ENCODE data around the gene CHD9.

DNA sequence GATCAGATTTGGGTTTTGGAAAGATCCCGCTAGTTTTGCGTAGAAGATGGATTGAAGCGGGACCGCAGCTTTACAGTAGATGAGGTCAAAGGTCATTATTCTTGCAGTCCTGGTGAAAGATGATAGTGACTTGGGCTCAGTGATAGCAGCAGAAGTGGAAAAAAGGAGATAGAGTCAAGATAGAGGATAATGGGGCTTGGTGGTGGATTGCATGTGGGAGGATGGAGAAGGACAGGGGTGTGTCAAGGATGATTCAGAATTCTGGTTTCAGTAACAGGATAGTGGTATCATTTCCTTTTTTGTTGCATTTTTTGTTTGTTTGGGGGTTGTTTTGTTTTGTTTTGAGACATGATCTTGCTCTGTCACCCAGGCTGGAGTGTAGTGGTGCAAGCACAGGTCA lies 30.7 kb upstream of the CHD9 start:
- TF ChIP-seq, protein P1, sequence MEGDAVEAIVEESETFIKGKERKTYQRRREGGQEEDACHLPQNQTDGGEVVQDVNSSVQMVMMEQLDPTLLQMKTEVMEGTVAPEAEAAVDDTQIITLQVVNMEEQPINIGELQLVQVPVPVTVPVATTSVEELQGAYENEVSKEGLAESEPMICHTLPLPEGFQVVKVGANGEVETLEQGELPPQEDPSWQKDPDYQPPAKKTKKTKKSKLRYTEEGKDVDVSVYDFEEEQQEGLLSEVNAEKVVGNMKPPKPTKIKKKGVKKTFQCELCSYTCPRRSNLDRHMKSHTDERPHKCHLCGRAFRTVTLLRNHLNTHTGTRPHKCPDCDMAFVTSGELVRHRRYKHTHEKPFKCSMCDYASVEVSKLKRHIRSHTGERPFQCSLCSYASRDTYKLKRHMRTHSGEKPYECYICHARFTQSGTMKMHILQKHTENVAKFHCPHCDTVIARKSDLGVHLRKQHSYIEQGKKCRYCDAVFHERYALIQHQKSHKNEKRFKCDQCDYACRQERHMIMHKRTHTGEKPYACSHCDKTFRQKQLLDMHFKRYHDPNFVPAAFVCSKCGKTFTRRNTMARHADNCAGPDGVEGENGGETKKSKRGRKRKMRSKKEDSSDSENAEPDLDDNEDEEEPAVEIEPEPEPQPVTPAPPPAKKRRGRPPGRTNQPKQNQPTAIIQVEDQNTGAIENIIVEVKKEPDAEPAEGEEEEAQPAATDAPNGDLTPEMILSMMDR (conservative IDR thresholded peaks at IDR 0.05), result no peak
- TF ChIP-seq ZFX (IDR thresholded peaks at IDR 0.05), result no peak

All from C4-2B (cell line).